Spinal cord (tissue), 10 donors: ENCODE data around the gene PDE4B. TPM values are rescaled to one million over a fixed set of nuclear protein-coding genes. Genes with fewer than 3 reads are reported as not detected.
A peak's percentile ranks its signal among the peaks of the same experiment; 100 is the strongest.

Source experiments
- DNase-seq, 6 donors: peaks; one replicate each; pipeline versions ENCODE4 v3.0.0 to v3.0.0-alpha.2; 2013 to 2015; ENCODE audit warnings: low spot score in 6 of 6, low read depth in 4 of 6
- H3K27ac ChIP-seq: one replicate; pipeline ENCODE4 v1.5.1; 2013; ENCODE audit warnings: low read depth, low read length, control low read depth
- H3K27me3 ChIP-seq: one replicate; pipeline ENCODE4 v1.6.1; 2013; ENCODE audit warnings: low read length; ENCODE audit not compliant: control insufficient read depth, insufficient read depth
- H3K36me3 ChIP-seq: one replicate; pipeline ENCODE4 v1.6.1; 2013; ENCODE audit warnings: low read length; ENCODE audit not compliant: control insufficient read depth, insufficient read depth
- H3K4me1 ChIP-seq: one replicate; pipeline ENCODE4 v1.6.1; 2013; ENCODE audit warnings: low read length; ENCODE audit not compliant: control insufficient read depth, insufficient read depth
- H3K4me3 ChIP-seq: one replicate; pipeline ENCODE4 v1.5.1; 2013; ENCODE audit warnings: low read depth, low read length, control low read depth
- H3K9me3 ChIP-seq: one replicate; pipeline ENCODE4 v1.6.1; 2013; ENCODE audit warnings: low read length; ENCODE audit not compliant: control insufficient read depth, insufficient read depth
- WGBS: methylation state at CpG from one replicate; pipeline ENCODE4 v1.1.5; 2013; ENCODE audit warnings: missing lambda C conversion rate; ENCODE audit not compliant: insufficient coverage; 5-methylcytosine and 5-hydroxymethylcytosine counted together
- polyA plus RNA-seq, 2 donors: library from polyadenylated mRNA; unstranded; fragments of 120-200 nt; gene quantifications; one replicate each; pipeline ENCODE4 v1.2.1, GENCODE V29; 2013; ENCODE audit not compliant: insufficient read length in 2 of 2
- total RNA-seq, 2 donors: library from RNA; depleted of rRNA in 1 of 2; stranded (reverse); fragments of 120-200 nt in 1 of 2; fragments of >200 nt in 1 of 2; gene quantifications; one replicate each; pipeline versions ENCODE4 v1.2.3 to v1.2.4, GENCODE V29; 2013 to 2014
- donor health status: healthy.

Gene PDE4B
- total and polyA plus RNA-seq, 4 donors, result 57.7 to 181 (median 90.7) TPM

- H3K4me1 ChIP-seq, result no peaks in the 10 kb centered on the region
- H3K27me3 ChIP-seq, result no peaks in the 10 kb centered on the region
- H3K27ac ChIP-seq, result no peak overlapping the region
- H3K9me3 ChIP-seq, result no peaks in the 10 kb centered on the region
- H3K4me3 ChIP-seq, result no peak overlapping the region
- H3K36me3 ChIP-seq, result no peaks in the 10 kb centered on the region
- no peak for DNase-seq
- 31% methylated on average over 1 of the region's 4 CpGs for WGBS
Observed at GRCh38 chr1:65765631-65766030, 27.1 kb upstream of the PDE4B start.

GRCh38 chr1:65769636-65770035, 23.1 kb upstream of the PDE4B start:
- no peak overlapping the region for H3K4me3 ChIP-seq
- no peaks in the 10 kb centered on the region for H3K27me3 ChIP-seq
- no peak for DNase-seq
- H3K27ac ChIP-seq, result no peak overlapping the region
- WGBS, result no CpG with 5 or more reads among the region's 2 CpGs
- no peaks in the 10 kb centered on the region for H3K36me3 ChIP-seq
- H3K4me1 ChIP-seq, result no peaks in the 10 kb centered on the region
- no peaks in the 10 kb centered on the region for H3K9me3 ChIP-seq

- Histone ChIP-seq H3K36me3 (no peaks in the 10 kb centered on the region), H3K27me3 (no peaks in the 10 kb centered on the region), H3K27ac (no peak overlapping the region), H3K9me3 (no peaks in the 10 kb centered on the region), H3K4me3 (no peak overlapping the region), H3K4me1 (no peaks in the 10 kb centered on the region)
- DNase-seq, result no peak
- WGBS, result no CpG with 5 or more reads among the region's 2 CpGs
Observed at GRCh38 chr1:65772607-65773006, 20.1 kb upstream of the PDE4B start.

- Histone ChIP-seq H3K36me3 (no peaks in the 10 kb centered on the region), H3K27me3 (no peaks in the 10 kb centered on the region), H3K27ac (no peak overlapping the region), H3K4me1 (no peaks in the 10 kb centered on the region), H3K4me3 (no peak overlapping the region), H3K9me3 (no peaks in the 10 kb centered on the region)
- 57% methylated on average over 1 of the region's 4 CpGs for WGBS
- DNase-seq, result no peak
Observed at GRCh38 chr1:65773391-65774123, 19.1 kb upstream of the PDE4B start.

GRCh38 chr1:65788762-65789161, 3.9 kb upstream of the PDE4B start:
- H3K4me1 ChIP-seq, result peaks cover 18% of the 10 kb centered on the region
- no peak for DNase-seq
- no peak overlapping the region for H3K27ac ChIP-seq
- H3K36me3 ChIP-seq, result no peaks in the 10 kb centered on the region
- H3K27me3 ChIP-seq, result peaks cover 13% of the 10 kb centered on the region
- peaks cover 1% of the 10 kb centered on the region for H3K9me3 ChIP-seq
- no peak overlapping the region for H3K4me3 ChIP-seq

GRCh38 chr1:65791396-65791795, 1.3 kb upstream of the PDE4B start:
- H3K27ac ChIP-seq, result no peak overlapping the region
- no peaks in the 10 kb centered on the region for H3K36me3 ChIP-seq
- peaks cover 1% of the 10 kb centered on the region for H3K9me3 ChIP-seq
- WGBS, result 65% methylated on average over 2 of the region's 4 CpGs
- H3K27me3 ChIP-seq, result peaks cover 23% of the 10 kb centered on the region
- no peak for DNase-seq
- H3K4me1 ChIP-seq, result peaks cover 18% of the 10 kb centered on the region
- no peak overlapping the region for H3K4me3 ChIP-seq

- no peak overlapping the region for H3K27ac ChIP-seq
- peak in 4 of 6 donors; percentile 20 to 77 (median 43) for DNase-seq
- no peaks in the 10 kb centered on the region for H3K36me3 ChIP-seq
- 2% methylated on average over 33 of the region's 35 CpGs for WGBS
- H3K27me3 ChIP-seq, result peaks cover 23% of the 10 kb centered on the region
- peak overlapping the region; percentile 35 for H3K4me3 ChIP-seq
- peaks cover 1% of the 10 kb centered on the region for H3K9me3 ChIP-seq
- peaks cover 18% of the 10 kb centered on the region for H3K4me1 ChIP-seq
Observed at GRCh38 chr1:65791801-65792668, 660 bp upstream of the PDE4B start.

GRCh38 chr1:65793359-65793732, 651 bp downstream of the PDE4B start:
- Histone ChIP-seq H3K27ac (no peak overlapping the region), H3K36me3 (no peaks in the 10 kb centered on the region), H3K4me3 (peak overlapping the region; percentile 37), H3K4me1 (peaks cover 18% of the 10 kb centered on the region), H3K9me3 (peaks cover 1% of the 10 kb centered on the region), H3K27me3 (peaks cover 23% of the 10 kb centered on the region)
- WGBS, result 3% methylated on average over 19 of the region's 20 CpGs
- peak in 1 of 6 donors; percentile 37 for DNase-seq

GRCh38 chr1:65795311-65795710, 2.6 kb downstream of the PDE4B start:
- Histone ChIP-seq H3K27me3 (peaks cover 23% of the 10 kb centered on the region), H3K9me3 (no peaks in the 10 kb centered on the region), H3K4me1 (peaks cover 18% of the 10 kb centered on the region), H3K36me3 (no peaks in the 10 kb centered on the region), H3K4me3 (no peak overlapping the region), H3K27ac (no peak overlapping the region)
- WGBS, result no CpG with 5 or more reads among the region's 2 CpGs
- DNase-seq, result no peak

GRCh38 chr1:65799601-65800000, 6.9 kb downstream of the PDE4B start:
- H3K9me3 ChIP-seq, result no peaks in the 10 kb centered on the region
- no peaks in the 10 kb centered on the region for H3K4me1 ChIP-seq
- H3K27ac ChIP-seq, result no peak overlapping the region
- DNase-seq, result peak in 1 of 6 donors; percentile 11
- peaks cover 5% of the 10 kb centered on the region for H3K27me3 ChIP-seq
- WGBS, result no CpG with 5 or more reads among the region's 1 CpG
- H3K36me3 ChIP-seq, result no peaks in the 10 kb centered on the region
- no peak overlapping the region for H3K4me3 ChIP-seq
